Measurements from ENCODE around the gene MAP7D3.

MAP7D3 gene

GRCh38 chrX:136192839-136193414, 58.3 kb downstream of the MAP7D3 start:
- Mint-ChIP-seq H3K9me3 (no peaks in the 10 kb centered on the region), H3K4me1 (ENCODE audit: low read depth) (peaks cover 45% of the 10 kb centered on the region), H3K27me3 (ENCODE audit: low read depth) (no peaks in the 10 kb centered on the region), H3K4me3 (peak overlapping the region; percentile 76), H3K27ac (peak overlapping the region; percentile 69), H3K36me3 (ENCODE audit: low read depth) (peaks cover 9% of the 10 kb centered on the region)
- DNase-seq (ENCODE audit: low spot score) = no peak

GRCh38 chrX:136192135-136192534, 59.1 kb downstream of the MAP7D3 start:
- no peaks in the 10 kb centered on the region for H3K9me3 Mint-ChIP-seq

GRCh38 chrX:136191171-136191570, 60.0 kb downstream of the MAP7D3 start:
- Mint-ChIP-seq H3K27ac (no peak overlapping the region), H3K36me3 (ENCODE audit: low read depth) (peaks cover 9% of the 10 kb centered on the region), H3K9me3 (no peaks in the 10 kb centered on the region), H3K27me3 (ENCODE audit: low read depth) (no peaks in the 10 kb centered on the region), H3K4me3 (no peak overlapping the region), H3K4me1 (ENCODE audit: low read depth) (peaks cover 35% of the 10 kb centered on the region)
- DNase-seq (ENCODE audit: low spot score) = no peak

More at GRCh38 chrX:136192135-136192534, 59.1 kb downstream of the MAP7D3 start:
- Mint-ChIP-seq H3K27me3 (ENCODE audit: low read depth) (no peaks in the 10 kb centered on the region), H3K4me1 (ENCODE audit: low read depth) (peaks cover 41% of the 10 kb centered on the region), H3K4me3 (peak overlapping the region; percentile 71), H3K36me3 (ENCODE audit: low read depth) (peaks cover 9% of the 10 kb centered on the region), H3K27ac (peak overlapping the region; percentile 69)
- no peak for DNase-seq (ENCODE audit: low spot score)

- no peaks in the 10 kb centered on the region for H3K27me3 Mint-ChIP-seq (ENCODE audit: low read depth)
These were observed 61.0 kb downstream of the MAP7D3 start for GRCh38 chrX:136190038-136190713.

GRCh38 chrX:136189222-136189621, 62.0 kb downstream of the MAP7D3 start:
- no peak overlapping the region for H3K4me3 Mint-ChIP-seq
- no peak overlapping the region for H3K27ac Mint-ChIP-seq
- H3K27me3 Mint-ChIP-seq (ENCODE audit: low read depth) = no peaks in the 10 kb centered on the region
- peaks cover 9% of the 10 kb centered on the region for H3K36me3 Mint-ChIP-seq (ENCODE audit: low read depth)
- peaks cover 28% of the 10 kb centered on the region for H3K4me1 Mint-ChIP-seq (ENCODE audit: low read depth)
- no peak for DNase-seq (ENCODE audit: low spot score)
- H3K9me3 Mint-ChIP-seq = no peaks in the 10 kb centered on the region

More at GRCh38 chrX:136190038-136190713, 61.0 kb downstream of the MAP7D3 start:
- Mint-ChIP-seq H3K4me1 (ENCODE audit: low read depth) (peaks cover 29% of the 10 kb centered on the region), H3K36me3 (ENCODE audit: low read depth) (peaks cover 9% of the 10 kb centered on the region), H3K27ac (peak overlapping the region; percentile 26), H3K9me3 (no peaks in the 10 kb centered on the region), H3K4me3 (no peak overlapping the region)
- DNase-seq (ENCODE audit: low spot score) = no peak

- H3K4me1 Mint-ChIP-seq (ENCODE audit: low read depth) = no peaks in the 10 kb centered on the region
- no peaks in the 10 kb centered on the region for H3K9me3 Mint-ChIP-seq
- no peaks in the 10 kb centered on the region for H3K36me3 Mint-ChIP-seq (ENCODE audit: low read depth)
- no peaks in the 10 kb centered on the region for H3K27me3 Mint-ChIP-seq (ENCODE audit: low read depth)
- no peak overlapping the region for H3K27ac Mint-ChIP-seq
- no peak overlapping the region for H3K4me3 Mint-ChIP-seq
- DNase-seq (ENCODE audit: low spot score) = no peak
These were observed 65.2 kb downstream of the MAP7D3 start for GRCh38 chrX:136186023-136186413.

GRCh38 chrX:136185401-136186022, 65.7 kb downstream of the MAP7D3 start:
- no peaks in the 10 kb centered on the region for H3K4me1 Mint-ChIP-seq (ENCODE audit: low read depth)
- no peak overlapping the region for H3K27ac Mint-ChIP-seq
- H3K9me3 Mint-ChIP-seq = no peaks in the 10 kb centered on the region
- DNase-seq (ENCODE audit: low spot score) = no peak
- no peak overlapping the region for H3K4me3 Mint-ChIP-seq
- no peaks in the 10 kb centered on the region for H3K27me3 Mint-ChIP-seq (ENCODE audit: low read depth)
- no peaks in the 10 kb centered on the region for H3K36me3 Mint-ChIP-seq (ENCODE audit: low read depth)

- DNase-seq (ENCODE audit: low spot score) = no peak
- Mint-ChIP-seq H3K27me3 (ENCODE audit: low read depth) (no peaks in the 10 kb centered on the region), H3K4me3 (no peak overlapping the region), H3K27ac (no peak overlapping the region), H3K9me3 (no peaks in the 10 kb centered on the region), H3K4me1 (ENCODE audit: low read depth) (no peaks in the 10 kb centered on the region), H3K36me3 (ENCODE audit: low read depth) (no peaks in the 10 kb centered on the region)
These were observed 67.3 kb downstream of the MAP7D3 start for GRCh38 chrX:136183917-136184316.

- H3K9me3 Mint-ChIP-seq = no peaks in the 10 kb centered on the region
- H3K36me3 Mint-ChIP-seq (ENCODE audit: low read depth) = no peaks in the 10 kb centered on the region
- H3K4me1 Mint-ChIP-seq (ENCODE audit: low read depth) = no peaks in the 10 kb centered on the region
- H3K4me3 Mint-ChIP-seq = no peak overlapping the region
- DNase-seq (ENCODE audit: low spot score) = no peak
- H3K27me3 Mint-ChIP-seq (ENCODE audit: low read depth) = no peaks in the 10 kb centered on the region
- H3K27ac Mint-ChIP-seq = no peak overlapping the region
These were observed 68.0 kb downstream of the MAP7D3 start for GRCh38 chrX:136183172-136183571.

GRCh38 chrX:136182414-136182813, 68.8 kb downstream of the MAP7D3 start:
- DNase-seq (ENCODE audit: low spot score) = no peak
- no peak overlapping the region for H3K4me3 Mint-ChIP-seq
- no peaks in the 10 kb centered on the region for H3K27me3 Mint-ChIP-seq (ENCODE audit: low read depth)

GRCh38 chrX:136179133-136179532, 72.1 kb downstream of the MAP7D3 start:
- DNase-seq (ENCODE audit: low spot score) = no peak
- no peaks in the 10 kb centered on the region for H3K9me3 Mint-ChIP-seq
- H3K27me3 Mint-ChIP-seq (ENCODE audit: low read depth) = no peaks in the 10 kb centered on the region
- no peaks in the 10 kb centered on the region for H3K4me1 Mint-ChIP-seq (ENCODE audit: low read depth)
- H3K36me3 Mint-ChIP-seq (ENCODE audit: low read depth) = no peaks in the 10 kb centered on the region
- no peak overlapping the region for H3K27ac Mint-ChIP-seq
- H3K4me3 Mint-ChIP-seq = no peak overlapping the region

More at GRCh38 chrX:136182414-136182813, 68.8 kb downstream of the MAP7D3 start:
- Mint-ChIP-seq H3K36me3 (ENCODE audit: low read depth) (no peaks in the 10 kb centered on the region), H3K4me1 (ENCODE audit: low read depth) (no peaks in the 10 kb centered on the region), H3K9me3 (no peaks in the 10 kb centered on the region), H3K27ac (no peak overlapping the region)

- Mint-ChIP-seq H3K27ac (no peak overlapping the region), H3K4me3 (no peak overlapping the region), H3K36me3 (ENCODE audit: low read depth) (no peaks in the 10 kb centered on the region), H3K4me1 (ENCODE audit: low read depth) (no peaks in the 10 kb centered on the region), H3K27me3 (ENCODE audit: low read depth) (no peaks in the 10 kb centered on the region), H3K9me3 (no peaks in the 10 kb centered on the region)
- DNase-seq (ENCODE audit: low spot score) = no peak
These were observed 74.8 kb downstream of the MAP7D3 start for GRCh38 chrX:136176399-136176825.

GRCh38 chrX:136171420-136171819, 79.8 kb downstream of the MAP7D3 start:
- Mint-ChIP-seq H3K9me3 (no peaks in the 10 kb centered on the region), H3K27me3 (ENCODE audit: low read depth) (no peaks in the 10 kb centered on the region), H3K4me3 (no peak overlapping the region), H3K4me1 (ENCODE audit: low read depth) (no peaks in the 10 kb centered on the region), H3K36me3 (ENCODE audit: low read depth) (no peaks in the 10 kb centered on the region), H3K27ac (no peak overlapping the region)
- DNase-seq (ENCODE audit: low spot score) = no peak

- Mint-ChIP-seq H3K9me3 (no peaks in the 10 kb centered on the region), H3K27ac (no peak overlapping the region), H3K36me3 (ENCODE audit: low read depth) (no peaks in the 10 kb centered on the region), H3K4me1 (ENCODE audit: low read depth) (peaks cover 1% of the 10 kb centered on the region), H3K27me3 (ENCODE audit: low read depth) (no peaks in the 10 kb centered on the region), H3K4me3 (no peak overlapping the region)
- no peak for DNase-seq (ENCODE audit: low spot score)
These were observed 80.9 kb downstream of the MAP7D3 start for GRCh38 chrX:136170139-136170800.

Data from T-helper 2 cell treated with Interferon-gamma antibody and Interleukin-4, amounts not matched to agents 5 μg/mL and 100 μg/mL, for 36 hours (primary cell).